GM18868 (cell line): ENCODE results near the gene PASK.
"Not testable (repeated sequence)": the region's sequence is repeated elsewhere in the genome, so short reads cannot be mapped to it uniquely, and the experiment has no call there.

Source experiments
- ATAC-seq: cut with Tn5 transposase; IDR thresholded peaks from one replicate; pipeline ENCODE4 v1.9.1; 2021; ENCODE audit warnings: mild to moderate bottlenecking, moderate library complexity; ENCODE audit not compliant: unreplicated experiment

Gene PASK

GRCh38 chr2:241109210-241110088, 39.8 kb downstream of the PASK start:
- no peak for ATAC-seq

GRCh38 chr2:241108271-241109209, 40.7 kb downstream of the PASK start:
- no peak for ATAC-seq

GRCh38 chr2:241107031-241107783, 42.1 kb downstream of the PASK start:
- ATAC-seq, result no peak

- ATAC-seq, result no peak
Measured at GRCh38 chr2:241105641-241106040, 43.6 kb downstream of the PASK start.

- ATAC-seq, result not testable (repeated sequence)
Measured at GRCh38 chr2:241104611-241105010, 44.7 kb downstream of the PASK start.

- ATAC-seq, result no peak
Measured at GRCh38 chr2:241103176-241103595, 46.1 kb downstream of the PASK start.

- peak; percentile 90 for ATAC-seq
Measured at GRCh38 chr2:241102239-241102803, 47.0 kb downstream of the PASK start, which contains the start of gene MTERF4. TSS of gene MTERF4 (minus strand) at chr2:241102287. CDS start at chr2:241102273, 14 bp downstream.

GRCh38 chr2:241099246-241099645, 50.0 kb downstream of the PASK start:
- no peak for ATAC-seq

- ATAC-seq, result peak; percentile 50
Measured at GRCh38 chr2:241096979-241097378, 52.3 kb downstream of the PASK start.

GRCh38 chr2:241095594-241096290, 53.5 kb downstream of the PASK start:
- ATAC-seq, result no peak

- no peak for ATAC-seq
Measured at GRCh38 chr2:241094924-241095420, 54.3 kb downstream of the PASK start.

- ATAC-seq, result no peak
Measured at GRCh38 chr2:241094172-241094571, 55.1 kb downstream of the PASK start.

GRCh38 chr2:241093133-241093781, 56.0 kb downstream of the PASK start:
- ATAC-seq, result not testable (repeated sequence)

- ATAC-seq, result no peak
Measured at GRCh38 chr2:241092677-241093076, 56.6 kb downstream of the PASK start.

GRCh38 chr2:241091734-241092445, 57.4 kb downstream of the PASK start:
- no peak for ATAC-seq

GRCh38 chr2:241091201-241091600, 58.1 kb downstream of the PASK start:
- ATAC-seq, result no peak

GRCh38 chr2:241088791-241089732, 60.2 kb downstream of the PASK start:
- ATAC-seq, result no peak
